Left ventricle myocardium superior (tissue), 1 donor: ENCODE results near the gene CRB1. TPM values are rescaled to one million over a fixed set of nuclear protein-coding genes. Genes with fewer than 3 reads are reported as not detected.

Source experiments
- ATAC-seq: fragments of 200-7000 bp; cut with Tn5 transposase; one replicate; pipeline ENCODE4 v1.9.1; 2020; ENCODE audit warnings: mild to moderate bottlenecking, moderate library complexity
- DNase-seq: peaks from one replicate; pipeline ENCODE4 v3.0.0-alpha.2; 2020
- intact Hi-C: fragments of 100-400 bp; cut with micrococcal nuclease; formaldehyde crosslinking; loops from one replicate; pipeline ENCODE4 v1.11.0; 2022
- total RNA-seq: library from RNA; stranded (reverse); fragmentation: NEBNext Ultra II Directional; extraction: Animal tissue kit (Norgen Biotek cat#: 25700); gene quantifications from one replicate; pipeline ENCODE4 v1.2.1, GENCODE V29; 2021
- donor health status: DM: no; HTN: yes; CAD: no; lungs with severe emphysema.

CRB1 gene
- total RNA-seq, 1 donor from 2014 or later = 0.79 TPM

GRCh38 chr1:197438010-197438790 lies 170.1 kb downstream of the CRB1 start:
- intact Hi-C loops = no loop called here
- ATAC-seq = no peak

DNA sequence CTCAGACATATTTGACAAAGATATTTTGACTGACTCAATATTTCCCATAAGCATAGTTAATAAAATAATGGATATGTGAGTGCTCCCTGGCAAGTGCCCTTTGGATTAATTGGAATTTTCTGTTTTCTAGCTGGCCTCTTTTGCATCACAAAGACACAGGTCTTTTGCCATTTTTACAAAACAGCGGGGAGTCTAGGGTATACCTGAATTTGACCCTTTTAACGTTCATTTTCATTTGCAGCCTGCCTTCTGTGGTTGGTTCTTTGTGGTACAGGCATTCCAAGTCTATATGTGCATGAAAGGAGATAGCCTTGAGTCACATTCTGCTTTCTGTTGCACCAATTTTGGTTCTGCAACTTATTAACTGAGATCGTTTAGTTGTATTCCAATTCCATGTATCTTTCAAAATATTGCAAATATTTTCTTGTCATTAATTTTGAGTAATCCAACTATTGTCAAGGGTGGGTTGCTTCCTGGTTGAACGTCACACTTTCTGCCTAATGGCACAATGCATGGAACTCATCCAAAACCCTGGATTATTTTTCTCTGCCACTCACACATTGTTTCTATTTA lies 171.7 kb downstream of the CRB1 start:
- intact Hi-C loops = no loop called here
- no peak for ATAC-seq
- DNase-seq = no peak

More at GRCh38 chr1:197438010-197438790, 170.1 kb downstream of the CRB1 start:
- DNase-seq = no peak

DNA sequence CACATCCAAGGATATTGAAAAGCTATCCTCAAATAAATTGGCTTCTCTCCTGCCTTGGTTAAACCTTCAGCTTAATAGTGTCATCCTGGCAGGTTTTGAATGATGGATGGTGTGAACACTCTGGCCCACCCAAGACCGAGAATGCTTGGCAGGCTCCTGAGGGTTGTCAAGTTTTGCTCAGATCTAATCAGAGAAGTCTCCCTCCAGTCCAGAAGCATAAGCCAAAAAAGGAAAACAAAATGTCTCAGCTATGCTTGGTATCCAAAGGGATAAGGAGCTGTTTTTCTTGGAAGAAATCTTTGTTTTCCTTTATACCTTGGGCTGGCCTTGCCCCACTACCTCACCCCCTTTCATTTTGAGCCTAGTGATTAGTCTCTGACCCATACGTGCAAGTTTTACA lies 172.7 kb downstream of the CRB1 start:
- no peak for DNase-seq
- ATAC-seq = peak; percentile 56
- intact Hi-C loops = no loop called here

DNA sequence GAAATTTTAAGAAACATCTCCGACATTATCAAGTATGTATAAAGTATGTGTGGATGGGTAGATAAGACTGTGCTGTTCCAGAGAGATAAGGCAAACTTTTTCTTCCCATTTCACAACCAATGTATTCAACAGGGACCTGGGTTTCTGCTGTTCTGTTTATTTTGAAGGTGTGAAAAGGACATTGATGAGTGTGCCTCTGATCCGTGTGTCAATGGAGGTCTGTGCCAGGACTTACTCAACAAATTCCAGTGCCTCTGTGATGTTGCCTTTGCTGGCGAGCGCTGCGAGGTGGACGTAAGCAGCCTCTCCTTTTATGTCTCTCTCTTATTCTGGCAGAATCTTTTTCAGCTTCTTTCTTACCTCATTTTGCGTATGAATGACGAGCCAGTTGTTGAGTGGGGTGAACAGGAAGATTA lies 174.0 kb downstream of the CRB1 start:
- intact Hi-C loops = no loop called here
- DNase-seq (peak; percentile 70), ATAC-seq (peak; percentile 85)

DNA sequence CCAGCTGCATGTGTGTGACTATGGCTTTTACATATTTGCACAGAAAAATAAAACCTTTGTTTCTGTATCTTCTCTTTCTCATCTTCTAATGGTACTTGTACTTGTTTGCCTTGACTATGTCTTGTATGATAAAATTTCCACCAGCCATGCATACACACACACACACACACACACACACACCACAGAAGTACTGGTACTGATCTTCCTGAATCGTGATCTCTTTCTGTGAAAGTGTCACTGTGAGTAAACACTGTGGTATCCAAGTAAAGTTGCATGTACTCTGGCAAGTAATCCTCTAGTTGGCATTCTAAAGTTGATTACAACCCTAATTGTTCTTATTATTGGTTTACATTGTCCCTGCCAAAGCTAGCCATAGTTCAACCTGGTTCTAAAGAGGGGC lies 176.7 kb downstream of the CRB1 start:
- DNase-seq (no peak), ATAC-seq (no peak)
- intact Hi-C loops = no loop called here

DNA sequence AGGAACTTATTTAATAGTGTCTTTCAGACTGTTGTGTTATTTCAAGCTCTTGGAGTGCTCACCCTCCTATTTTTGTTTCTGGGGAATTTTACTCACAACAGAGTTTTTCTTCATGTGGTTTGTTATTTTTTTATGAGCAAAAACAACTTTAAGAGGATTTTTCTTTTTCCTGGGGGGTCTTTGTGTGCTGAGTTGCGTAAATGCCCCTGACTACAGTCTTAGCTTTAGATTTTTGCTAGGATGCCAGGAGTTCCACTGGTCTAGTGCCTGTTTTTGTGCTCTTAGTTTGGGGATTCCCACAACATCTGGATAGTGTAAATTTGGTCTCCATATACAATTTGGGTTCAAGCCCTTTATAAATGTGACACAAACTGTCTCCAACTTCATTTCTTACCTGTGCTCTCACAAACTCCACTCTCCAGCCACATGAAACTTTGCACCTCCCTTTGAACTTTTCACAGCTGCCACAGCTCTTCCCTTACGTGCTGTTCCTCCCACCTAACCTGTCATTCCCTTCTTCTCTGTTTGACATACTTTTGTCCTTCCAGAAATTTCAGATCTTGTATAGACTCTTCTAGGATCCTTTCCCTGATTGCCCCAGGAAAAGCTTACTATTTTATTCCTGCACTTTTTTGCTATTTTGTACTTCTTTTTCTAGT lies 180.2 kb downstream of the CRB1 start:
- ATAC-seq = no peak
- DNase-seq = no peak
- intact Hi-C loops = no loop called here

DNA sequence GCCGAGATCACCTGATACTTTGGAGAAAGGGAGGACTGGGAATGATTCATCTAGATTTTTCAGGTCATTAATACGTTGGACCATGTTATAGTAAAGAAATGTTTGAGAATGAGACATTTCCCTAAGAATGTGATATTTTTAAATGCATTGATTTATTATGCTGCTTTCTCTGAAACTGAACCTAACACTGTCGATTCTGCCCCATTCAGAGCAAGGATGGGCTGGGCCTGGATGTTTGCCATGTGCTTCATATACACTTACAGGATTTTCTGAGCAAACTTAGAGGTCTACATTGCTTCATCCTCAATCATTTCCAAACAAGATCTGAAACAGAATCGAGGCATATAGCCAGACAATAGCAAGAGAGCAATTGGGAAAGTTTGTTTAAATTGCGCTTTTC lies 183.3 kb downstream of the CRB1 start:
- intact Hi-C loops = no loop called here
- no peak for DNase-seq
- no peak for ATAC-seq

DNA sequence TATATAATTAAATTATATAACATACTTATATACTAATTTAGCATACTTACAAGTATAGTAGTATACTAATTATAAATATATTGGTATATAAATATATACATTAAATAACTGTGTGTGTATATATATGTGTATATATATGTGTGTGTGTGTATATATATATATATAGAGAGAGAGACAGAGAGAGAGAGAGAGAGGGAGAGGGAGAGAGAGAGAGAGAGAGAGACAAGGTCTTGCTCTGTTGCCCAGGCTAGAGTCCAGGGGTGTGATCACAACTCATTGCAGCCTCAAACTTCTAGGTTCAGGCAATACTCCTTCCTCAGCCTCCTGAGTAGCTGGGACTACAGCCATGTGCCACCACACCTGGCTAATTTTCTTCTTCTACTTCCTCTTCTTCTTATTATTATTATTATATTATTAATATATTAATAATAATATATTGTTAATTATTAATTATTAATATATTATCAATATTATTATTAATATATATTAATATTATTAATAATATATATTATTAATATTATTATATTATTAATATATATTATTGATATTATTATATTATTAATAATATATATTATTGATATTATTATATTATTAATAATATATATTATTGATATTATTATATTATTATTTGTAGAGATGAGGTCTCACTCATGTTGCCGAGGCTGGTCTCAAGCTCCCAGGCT lies 185.5 kb downstream of the CRB1 start:
- intact Hi-C loops = no loop called here
- DNase-seq = no peak
- ATAC-seq = no peak

DNA sequence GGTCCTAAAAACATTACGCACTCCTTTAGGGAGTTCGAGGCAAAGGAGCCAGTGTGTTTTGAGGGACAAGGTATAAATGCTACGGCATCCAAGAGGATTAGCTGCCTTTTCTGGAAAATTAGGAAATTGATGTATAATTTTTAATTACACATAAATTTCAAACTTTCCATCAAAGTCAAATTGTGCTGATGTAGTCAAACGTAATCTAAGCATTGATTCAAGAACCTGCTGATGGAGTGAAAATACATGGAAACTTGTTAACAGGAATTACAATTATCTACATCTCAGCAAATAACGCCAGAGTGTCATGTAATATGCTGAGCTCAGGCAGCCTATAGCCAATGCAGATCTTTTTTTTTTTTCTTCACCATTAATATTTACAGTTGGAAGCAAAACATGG lies 194.5 kb downstream of the CRB1 start:
- intact Hi-C loops = no loop called here
- DNase-seq (no peak), ATAC-seq (no peak)

DNA sequence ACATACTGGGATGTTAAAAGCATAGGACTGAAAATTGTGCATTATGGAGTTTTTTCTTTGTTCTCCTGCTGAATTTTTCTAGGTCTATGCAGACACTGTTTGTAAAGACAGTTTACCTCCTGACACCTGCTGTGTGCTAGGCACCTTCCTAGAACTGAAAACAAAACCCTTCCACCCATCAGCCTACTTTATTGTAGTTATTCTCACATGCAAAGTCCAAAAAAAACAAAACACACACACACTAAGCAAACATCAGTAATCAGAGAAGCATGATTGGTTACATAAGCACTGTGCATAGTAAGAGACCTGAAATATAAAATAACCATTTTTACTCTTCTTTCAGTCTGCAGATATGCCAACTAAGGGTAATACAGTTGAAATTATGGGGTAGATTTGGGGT lies 195.1 kb downstream of the CRB1 start:
- ATAC-seq (no peak), DNase-seq (no peak)
- intact Hi-C loops = no loop called here

GRCh38 chr1:197464044-197464443 lies 196.0 kb downstream of the CRB1 start:
- intact Hi-C loops = no loop called here
- ATAC-seq (peak; percentile 92), DNase-seq (no peak)

DNA sequence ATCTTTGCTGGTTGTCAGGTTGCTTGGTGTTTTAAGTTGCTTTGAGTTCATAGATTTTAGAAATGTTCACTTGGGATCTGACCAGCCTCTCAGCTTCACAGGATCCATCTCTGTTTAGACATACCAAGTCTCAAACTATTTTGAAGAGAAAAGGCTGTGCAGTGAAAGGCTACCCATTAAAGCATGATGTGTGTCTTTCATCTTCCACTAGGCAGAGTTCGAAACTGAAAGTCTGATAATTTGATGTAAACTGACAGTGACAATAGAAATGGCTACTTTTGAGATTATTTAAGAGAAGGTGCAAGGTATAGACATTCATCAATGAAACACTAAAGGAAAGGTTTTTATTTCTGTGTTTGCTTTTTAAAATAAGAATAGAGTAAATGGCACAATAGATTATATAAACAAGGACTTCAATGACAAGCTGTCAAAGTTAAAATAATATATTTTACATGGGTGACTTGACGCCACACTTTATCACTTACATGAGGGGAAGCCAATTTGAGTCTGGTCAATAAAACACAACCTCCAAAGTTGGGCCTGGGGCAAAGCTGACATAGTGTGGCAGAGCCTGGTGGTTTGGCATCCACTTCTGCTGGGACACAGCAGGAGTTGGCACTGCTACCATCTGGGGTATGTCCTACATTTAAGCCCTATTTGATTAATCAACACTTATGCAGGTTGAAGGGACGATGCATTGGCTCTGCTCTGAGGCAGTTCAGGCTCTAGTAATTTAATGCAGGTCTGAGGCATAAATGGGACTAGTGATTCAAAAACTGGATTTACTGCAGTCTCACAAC lies 197.7 kb downstream of the CRB1 start:
- intact Hi-C loops = no loop called here
- ATAC-seq (no peak), DNase-seq (no peak)

- intact Hi-C loops = no loop called here
- DNase-seq (no peak), ATAC-seq (no peak)
Observed at GRCh38 chr1:197466813-197467212, 198.8 kb downstream of the CRB1 start.

- intact Hi-C loops = no loop called here
- no peak for DNase-seq
- no peak for ATAC-seq
Observed at GRCh38 chr1:197467881-197468280, 199.8 kb downstream of the CRB1 start.

- DNase-seq (no peak), ATAC-seq (no peak)
- intact Hi-C loops = no loop called here
Observed at GRCh38 chr1:197468543-197469175, 200.6 kb downstream of the CRB1 start.

DNA sequence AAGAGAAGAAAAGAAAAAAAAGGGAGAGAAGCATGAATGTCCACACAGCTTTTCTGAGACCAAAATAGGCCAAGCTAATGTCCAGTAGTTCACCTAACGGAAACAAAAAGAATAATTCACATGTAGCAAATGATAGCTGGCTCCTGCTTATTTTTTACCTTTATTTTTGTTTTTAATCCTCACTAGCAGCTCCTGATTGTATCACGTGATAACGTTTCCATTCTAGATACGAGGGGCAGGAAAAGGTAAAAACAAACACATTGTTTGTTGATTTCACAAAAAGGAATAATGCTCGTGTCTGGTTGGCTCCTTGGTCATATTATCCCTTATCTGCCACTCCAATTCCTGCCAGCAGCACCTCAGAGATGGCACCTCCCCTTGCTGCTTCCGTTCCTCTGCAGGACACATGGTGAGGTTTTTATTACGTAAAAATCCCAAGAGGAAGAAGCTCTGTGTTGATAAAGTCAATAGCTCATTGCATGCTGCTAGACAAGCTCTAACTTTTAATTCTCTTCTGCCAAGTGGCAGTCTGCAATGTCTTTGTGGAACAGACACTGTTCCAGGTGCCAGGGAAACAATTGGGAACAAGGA lies 201.7 kb downstream of the CRB1 start:
- ATAC-seq (no peak), DNase-seq (no peak)
- intact Hi-C loops = no loop called here

- ATAC-seq = no peak
- intact Hi-C loops = no loop called here
- DNase-seq = no peak
Observed at GRCh38 chr1:197470330-197470729, 202.3 kb downstream of the CRB1 start.

DNA sequence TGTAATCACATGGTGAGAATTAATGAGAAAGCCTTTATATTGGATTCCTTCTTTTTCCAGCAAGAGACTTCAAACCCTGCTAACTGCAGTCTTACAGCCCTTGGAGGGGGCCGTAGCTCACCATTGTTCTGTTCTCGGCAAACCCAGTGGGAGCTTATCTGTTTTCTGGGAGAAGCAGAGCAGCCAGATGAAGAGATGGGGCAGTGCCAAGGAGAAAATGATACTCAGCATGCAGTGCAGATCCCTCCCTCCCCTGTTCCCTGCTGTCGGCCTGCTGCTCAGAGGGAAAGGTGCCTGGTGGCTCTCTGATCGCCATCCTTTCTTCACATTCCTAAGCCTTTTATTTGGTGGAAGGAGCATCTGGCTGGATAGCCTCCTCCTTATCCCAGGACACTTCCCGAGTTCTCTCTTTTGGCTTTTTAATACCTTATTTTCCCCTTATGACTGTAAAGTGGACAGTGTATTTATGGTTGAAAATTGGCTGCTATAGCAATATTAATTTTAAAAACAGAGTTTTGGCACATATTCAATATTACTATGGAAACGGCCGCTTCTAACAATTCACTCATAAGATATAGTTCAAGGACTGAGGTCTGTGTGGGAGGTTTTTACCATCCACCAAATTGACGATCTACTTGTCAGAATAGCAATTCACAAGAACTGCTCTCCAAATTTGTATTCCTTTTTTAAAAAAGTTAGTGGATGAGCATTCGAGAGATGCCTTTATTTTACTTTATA lies 203.4 kb downstream of the CRB1 start:
- DNase-seq = no peak
- ATAC-seq = peak; percentile 34
- intact Hi-C loops = no loop called here
